ENCODE measurements around the gene USP4.
"Not testable (repeated sequence)": the region's sequence is repeated elsewhere in the genome, so short reads cannot be mapped to it uniquely, and the experiment has no call there.

USP4 gene

DNA sequence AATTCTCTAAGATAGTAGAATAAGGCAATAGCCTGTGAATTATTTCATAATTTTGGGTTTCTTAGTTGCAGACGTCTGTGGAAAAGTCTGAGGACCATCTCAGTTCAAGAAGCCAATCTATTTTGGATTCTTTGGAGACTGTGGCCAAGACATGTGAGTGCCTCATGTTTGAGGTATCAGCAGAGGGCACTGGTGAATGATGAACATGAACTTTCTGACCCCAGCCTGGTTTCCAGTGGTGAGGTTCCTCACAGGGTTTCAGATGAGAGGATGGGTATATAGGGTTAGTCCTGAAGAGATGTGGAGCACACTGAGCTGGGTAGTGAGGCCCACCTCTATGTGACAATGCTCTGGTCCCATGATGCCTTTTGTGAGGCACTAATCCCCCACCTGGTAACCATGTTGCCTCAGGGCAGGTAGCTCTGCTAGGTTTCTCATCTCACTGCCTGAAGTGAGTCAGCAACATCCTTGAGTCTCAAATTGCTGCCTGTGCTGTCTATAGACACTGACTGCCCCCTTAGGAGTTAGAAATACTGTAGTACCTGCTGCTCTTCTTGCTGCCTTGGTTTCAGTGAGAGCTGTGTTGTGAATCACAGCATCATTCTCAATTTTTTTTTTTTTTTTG is 95.2 kb downstream of the USP4 start:
- no peak for DNase-seq

DNA sequence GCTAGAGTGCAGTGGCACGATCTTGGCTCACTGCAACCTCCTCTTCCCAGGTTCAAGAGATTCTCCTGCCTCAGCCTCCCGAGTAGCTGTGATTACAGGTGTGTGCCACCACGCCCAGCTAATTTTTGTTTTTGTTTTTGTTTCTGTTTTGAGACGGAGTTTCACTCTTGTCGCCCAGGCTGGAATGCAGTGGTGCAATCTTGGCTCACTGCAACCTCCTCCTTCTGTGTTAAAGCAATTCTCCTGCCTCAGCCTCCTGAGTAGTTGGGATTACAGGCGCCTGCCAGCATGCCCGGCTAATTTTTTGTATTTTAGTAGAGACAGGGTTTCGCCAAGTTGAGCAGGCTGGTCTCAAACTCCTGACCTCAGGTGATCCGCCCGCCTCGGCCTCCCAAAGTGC is 99.8 kb downstream of the USP4 start:
- DNase-seq: not testable (repeated sequence)

DNA sequence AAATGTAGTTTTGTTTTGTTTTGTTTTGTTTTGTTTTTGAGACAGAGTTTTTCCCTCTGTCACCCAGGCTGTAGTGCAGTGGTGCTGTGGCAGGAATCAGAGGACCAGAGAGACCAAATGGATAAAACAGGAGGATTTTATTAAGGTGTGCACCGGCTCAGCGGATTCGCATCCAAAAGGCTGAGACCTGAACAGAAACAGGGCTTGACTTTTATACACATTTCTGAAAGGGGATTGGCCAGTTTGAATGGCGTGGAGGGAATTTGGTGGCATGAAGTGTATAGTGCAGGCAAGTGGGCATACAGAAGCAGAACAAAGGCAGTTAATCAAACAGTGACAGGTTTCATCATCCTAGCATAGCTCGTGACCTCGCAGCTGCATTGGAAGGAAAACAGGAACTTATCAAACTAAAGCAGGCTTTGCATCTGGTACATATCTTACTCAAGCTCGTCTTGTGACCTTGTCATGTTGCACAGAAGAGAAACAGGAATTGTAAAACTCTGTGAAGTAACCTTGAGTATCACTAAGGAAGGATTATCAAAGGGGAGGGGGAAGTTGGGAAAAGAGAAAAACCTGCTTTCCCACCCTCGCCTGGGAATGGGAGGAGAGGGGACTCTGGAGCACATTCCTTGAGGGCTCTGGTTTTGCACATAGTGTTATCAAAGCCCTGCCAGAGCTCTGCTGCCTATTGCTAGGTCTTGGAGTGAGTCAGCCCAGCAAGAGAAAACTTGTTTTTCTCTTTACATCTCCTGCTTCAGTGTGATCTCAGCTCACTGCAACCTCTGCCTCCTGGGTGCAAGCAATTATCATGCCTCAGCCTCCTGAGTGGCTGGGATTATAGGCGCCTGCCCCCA is 101.4 kb downstream of the USP4 start:
- no peak for DNase-seq

DNA sequence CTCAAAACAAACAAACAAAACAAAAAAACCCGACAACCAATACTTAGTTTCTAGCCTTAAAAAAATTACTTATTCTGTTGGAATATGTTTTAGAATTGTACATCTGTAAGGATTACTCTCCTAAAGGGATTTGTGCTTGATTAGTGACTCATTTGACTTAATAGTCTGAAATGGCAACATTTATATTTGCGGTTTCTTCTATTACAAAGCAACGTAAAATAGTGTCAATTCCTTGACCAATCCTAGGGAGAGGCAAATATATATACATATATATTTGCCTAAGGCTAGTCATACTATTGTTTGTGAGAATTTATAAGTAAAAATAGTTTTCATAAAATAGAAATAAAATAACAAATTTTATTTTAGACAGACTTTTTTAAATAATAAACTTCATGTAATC is 102.5 kb downstream of the USP4 start:
- DNase-seq: no peak

DNA sequence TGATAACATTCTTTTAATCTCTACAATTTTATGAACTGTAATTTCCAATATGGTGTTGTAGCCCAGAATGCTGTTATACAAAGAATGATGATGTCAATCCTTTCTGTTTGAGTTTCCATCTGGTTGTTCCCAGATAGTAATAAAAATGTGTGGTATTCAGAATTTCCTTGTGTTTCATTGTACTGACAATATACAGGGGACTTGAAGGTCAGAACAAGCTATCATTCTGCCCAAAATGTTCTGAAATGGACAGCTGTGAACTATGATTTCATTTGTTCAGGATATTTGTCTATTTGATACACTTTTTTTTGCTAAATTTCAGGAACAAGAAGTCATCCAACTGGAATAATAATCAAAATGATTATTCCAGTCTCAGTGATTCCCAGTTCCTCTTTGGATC is 103.6 kb downstream of the USP4 start:
- DNase-seq: no peak

DNA sequence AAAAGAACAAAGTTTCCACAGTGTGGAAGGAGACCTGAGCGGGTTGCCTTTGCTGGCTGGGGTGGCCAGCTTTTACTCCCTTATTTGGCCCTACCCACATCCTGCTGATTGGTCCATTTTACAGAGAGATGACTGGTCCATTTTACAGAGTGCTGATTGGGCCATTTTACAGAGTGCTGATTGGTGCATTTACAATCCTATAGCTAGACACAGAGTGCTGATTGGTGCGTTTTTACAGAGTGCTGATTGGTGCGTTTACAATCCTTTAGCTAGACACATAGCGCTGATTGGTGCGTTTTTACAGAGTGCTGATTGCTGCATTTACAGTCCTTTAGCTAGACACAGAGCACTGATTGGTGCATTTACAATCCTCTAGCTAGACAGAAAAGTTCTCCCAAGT is 111.0 kb downstream of the USP4 start:
- not testable (repeated sequence) for DNase-seq

All from NCI-H1930 (cell line).